H9 (cell line): Measurements from ENCODE around the gene SLC38A11. TPM values are rescaled to one million over a fixed set of nuclear protein-coding genes. Genes with fewer than 3 reads are reported as not detected.

Experiments
- DNase-seq: peaks from one replicate; pipeline ENCODE4 v3.0.0-alpha.2; 2017
- H2AFZ ChIP-seq: one replicate; pipeline ENCODE4 v1.6.1; 2013; ENCODE audit warnings: mild to moderate bottlenecking, low read length, control low read depth, moderate library complexity
- H2AK5ac ChIP-seq: 2 replicates; pipeline ENCODE4 v1.6.1; 2013; ENCODE audit warnings: low read length, control low read depth, mixed read lengths; ENCODE audit not compliant: insufficient read length
- H2BK120ac ChIP-seq: one replicate; pipeline ENCODE4 v1.6.1; 2013; ENCODE audit warnings: low read depth, mild to moderate bottlenecking, low read length, control low read depth, inconsistent platforms; ENCODE audit not compliant: poor library complexity, severe bottlenecking
- H2BK12ac ChIP-seq: 2 replicates; pipeline ENCODE4 v1.6.1; 2013; ENCODE audit warnings: low read length, control low read depth, mixed read lengths, low read depth; ENCODE audit not compliant: insufficient read length
- H2BK15ac ChIP-seq: 2 replicates; pipeline ENCODE4 v1.6.1; 2013; ENCODE audit warnings: low read depth, low read length, control low read depth
- H2BK20ac ChIP-seq: one replicate; pipeline ENCODE4 v1.6.1; 2013; ENCODE audit warnings: low read depth, mild to moderate bottlenecking, low read length, control low read depth, inconsistent platforms; ENCODE audit not compliant: poor library complexity, severe bottlenecking
- H2BK5ac ChIP-seq: 2 replicates; pipeline ENCODE4 v1.6.1; 2013; ENCODE audit warnings: low read length, control low read depth, mixed read lengths; ENCODE audit not compliant: insufficient read length
- H3K14ac ChIP-seq: 2 replicates; pipeline ENCODE4 v1.6.1; 2013; ENCODE audit warnings: low read length, control low read depth; ENCODE audit not compliant: insufficient read depth
- H3K18ac ChIP-seq: 2 replicates; pipeline ENCODE4 v1.6.1; 2013; ENCODE audit warnings: low read depth, mild to moderate bottlenecking, mixed read lengths, low read length, control low read depth; ENCODE audit not compliant: insufficient read length
- H3K23ac ChIP-seq: 2 replicates; pipeline ENCODE4 v1.6.1; 2013; ENCODE audit warnings: low read length, control low read depth, mixed read lengths, low read depth; ENCODE audit not compliant: insufficient read length
- H3K23me2 ChIP-seq: 2 replicates; pipeline ENCODE4 v1.6.1; 2013; ENCODE audit warnings: low read depth, mild to moderate bottlenecking, mixed read lengths, low read length, control low read depth; ENCODE audit not compliant: insufficient read length, poor library complexity, severe bottlenecking
- H3K27ac ChIP-seq: 2 replicates; pipeline ENCODE4 v1.5.1; 2013; ENCODE audit warnings: low read length, control low read depth, mixed read lengths, low read depth; ENCODE audit not compliant: insufficient read length
- H3K27me3 ChIP-seq: 2 replicates; pipeline ENCODE4 v1.6.1; 2013; ENCODE audit warnings: low read length, control low read depth, inconsistent platforms; ENCODE audit not compliant: insufficient read depth
- H3K4ac ChIP-seq: 2 replicates; pipeline ENCODE4 v1.6.1; 2013; ENCODE audit warnings: low read depth, mild to moderate bottlenecking, control low read depth, inconsistent platforms, low read length, moderate library complexity
- H3K4me1 ChIP-seq: 2 replicates; pipeline ENCODE4 v1.6.1; 2013; ENCODE audit warnings: low read length, control low read depth, inconsistent platforms; ENCODE audit not compliant: insufficient read depth
- H3K4me2 ChIP-seq: 2 replicates; pipeline ENCODE4 v1.6.1; 2013; ENCODE audit warnings: low read length, control low read depth, mixed read lengths; ENCODE audit not compliant: insufficient read length, insufficient read depth
- H3K56ac ChIP-seq: 2 replicates; pipeline ENCODE4 v1.6.1; 2013; ENCODE audit warnings: low read depth, mild to moderate bottlenecking, mixed read lengths, low read length, control low read depth; ENCODE audit not compliant: insufficient read length
- H3K79me1 ChIP-seq: 2 replicates; pipeline ENCODE4 v1.6.1; 2013; ENCODE audit warnings: low read depth, mild to moderate bottlenecking, moderate library complexity, low read length, control low read depth, inconsistent platforms; ENCODE audit not compliant: insufficient read depth, poor library complexity, severe bottlenecking
- H3K79me2 ChIP-seq: 2 replicates; pipeline ENCODE4 v1.6.1; 2013; ENCODE audit warnings: low read length, control low read depth, inconsistent platforms; ENCODE audit not compliant: insufficient read depth
- H3K9ac ChIP-seq: 2 replicates; pipeline ENCODE4 v1.6.1; 2013; ENCODE audit warnings: low read length, control low read depth, mixed read lengths; ENCODE audit not compliant: insufficient read length; ENCODE audit errors: extremely low read depth
- H3K9me3 ChIP-seq: one replicate; pipeline ENCODE4 v1.6.1; 2013; ENCODE audit warnings: low read depth, low read length, inconsistent platforms; ENCODE audit not compliant: control insufficient read depth
- H3T11ph ChIP-seq: one replicate; pipeline ENCODE4 v1.6.1; 2013; ENCODE audit warnings: mild to moderate bottlenecking, low read length, control low read depth, inconsistent platforms
- H4K20me1 ChIP-seq: one replicate; pipeline ENCODE4 v1.6.1; 2013; ENCODE audit not compliant: control insufficient read depth, insufficient read length, insufficient read depth
- H4K5ac ChIP-seq: 2 replicates; pipeline ENCODE4 v1.6.1; 2013; ENCODE audit warnings: low read depth, mild to moderate bottlenecking, mixed read lengths, low read length, control low read depth; ENCODE audit not compliant: insufficient read length
- H4K8ac ChIP-seq: replicated peaks from 2 replicates; pipeline ENCODE4 v1.6.1; 2013; ENCODE audit warnings: low read length, control low read depth, mixed read lengths, low read depth; ENCODE audit not compliant: insufficient read length
- H4K91ac ChIP-seq: 2 replicates; pipeline ENCODE4 v1.6.1; 2013; ENCODE audit warnings: low read depth, mild to moderate bottlenecking, moderate library complexity, mixed read lengths, low read length, control low read depth; ENCODE audit not compliant: insufficient read length
- H3K27ac Mint-ChIP-seq, 3 experiments: 2 replicates in 2 of 3; 3 replicates in 1 of 3; pipeline ENCODE4 v1.8.0; 2020 to 2021; ENCODE audit warnings: mixed read lengths in 3 of 3, mild to moderate bottlenecking in 1 of 3, moderate library complexity in 1 of 3
- H3K27me3 Mint-ChIP-seq: 2 replicates; pipeline ENCODE4 v1.8.0; 2021; ENCODE audit warnings: low read depth, mild to moderate bottlenecking, moderate library complexity, mixed read lengths
- H3K36me3 Mint-ChIP-seq, 3 experiments: 2 replicates in 2 of 3; 3 replicates in 1 of 3; pipeline ENCODE4 v1.8.0; 2020 to 2021; ENCODE audit warnings: low read depth in 3 of 3, mixed read lengths in 3 of 3; ENCODE audit not compliant: insufficient read depth in 1 of 3
- H3K4me1 Mint-ChIP-seq, 2 experiments: 2 replicates each; pipeline ENCODE4 v1.8.0; 2020; ENCODE audit warnings: mixed read lengths in 2 of 2
- H3K4me3 Mint-ChIP-seq, 2 experiments: 2 replicates in 1 of 2; 3 replicates in 1 of 2; pipeline ENCODE4 v1.8.0; 2020 to 2021; ENCODE audit warnings: mild to moderate bottlenecking in 2 of 2, mixed read lengths in 2 of 2, moderate library complexity in 1 of 2
- H3K9me3 Mint-ChIP-seq, 2 experiments: 2 replicates in 1 of 2; 3 replicates in 1 of 2; pipeline ENCODE4 v1.8.0; 2020; ENCODE audit warnings: mild to moderate bottlenecking in 2 of 2, mixed read lengths in 2 of 2, moderate library complexity in 1 of 2
- CTCF ChIP-seq: fragments of 200-600 bp; sonication (generic); conservative IDR thresholded peaks from 3 replicates; pipeline ENCODE4 v1.8.0; 2021; ENCODE audit warnings: antibody characterized with exemption, mild to moderate bottlenecking
- WGBS: extraction: QIAGEN DNeasy Blood & Tissue Kit; methylation state at CpG from one replicate; pipeline ENCODE4 v1.1.7; 2013; ENCODE audit warnings: missing lambda C conversion rate, low lambda C conversion rate, mixed read lengths; ENCODE audit not compliant: insufficient read length; ENCODE audit errors: extremely low coverage; 5-methylcytosine and 5-hydroxymethylcytosine counted together
- total RNA-seq: library from RNA; stranded (reverse); gene quantifications from 2 replicates; pipeline ENCODE4 v1.2.1, GENCODE V29; 2021

The SLC38A11 gene
- total RNA-seq, 1 experiment from 2014 or later = not detected

- no peak overlapping the region for H2BK12ac ChIP-seq
- no peaks in the 10 kb centered on the region for H3K79me2 ChIP-seq
- no peak overlapping the region for H3K4ac ChIP-seq
- Mint-ChIP-seq H3K27ac (no peak overlapping the region), H3K4me1 (peaks cover 8 to 11% of the 10 kb centered on the region in 2 experiments), H3K4me3 (no peak overlapping the region), H3K27me3 (no peaks in the 10 kb centered on the region), H3K9me3 (peaks cover 0 to 3% of the 10 kb centered on the region in 2 experiments; a peak in 2 of 5 replicates), H3K36me3 (peaks cover 0 to 10% (median 1%) of the 10 kb centered on the region in 3 experiments; a peak in 3 of 7 replicates)
- H3K9ac ChIP-seq = no peak overlapping the region
- no peaks in the 10 kb centered on the region for H3K27me3 ChIP-seq
- peaks cover 3% of the 10 kb centered on the region; the same call in 1 of the 2 replicates for H3K4me1 ChIP-seq
- H3K18ac ChIP-seq = no peak overlapping the region
- H2BK5ac ChIP-seq = no peak overlapping the region
- H2AFZ ChIP-seq = no peak overlapping the region
- no peaks in the 10 kb centered on the region for H4K20me1 ChIP-seq
- H4K8ac ChIP-seq = no peak overlapping the region
- H3K23ac ChIP-seq = no peak overlapping the region
- H3K4me2 ChIP-seq = no peak overlapping the region
- H2BK120ac ChIP-seq = no peak overlapping the region
- no peak overlapping the region for H2BK20ac ChIP-seq
- no peak for DNase-seq
- TF ChIP-seq CTCF = no peak
- H3K79me1 ChIP-seq = no peaks in the 10 kb centered on the region
- no peak overlapping the region for H3T11ph ChIP-seq
- H4K91ac ChIP-seq = no peak overlapping the region
- no peak overlapping the region for H2BK15ac ChIP-seq
- no peak overlapping the region for H4K5ac ChIP-seq
- H3K9me3 ChIP-seq = no peaks in the 10 kb centered on the region
- H3K14ac ChIP-seq = no peak overlapping the region
- WGBS = no CpG with 5 or more reads among the region's 4 CpGs
- H3K23me2 ChIP-seq = no peaks in the 10 kb centered on the region
- no peak overlapping the region for H3K56ac ChIP-seq
- H2AK5ac ChIP-seq = no peak overlapping the region
- no peak overlapping the region for H3K27ac ChIP-seq
These were observed 16.9 kb upstream of the SLC38A11 start for GRCh38 chr2:164972216-164972615.
